Left renal cortex interstitium (tissue), 4 donors: ENCODE measurements around the gene PANK2. TPM values are rescaled to one million over a fixed set of nuclear protein-coding genes. Genes with fewer than 3 reads are reported as not detected.
"Not testable (repeated sequence)": the region's sequence is repeated elsewhere in the genome, so short reads cannot be mapped to it uniquely, and the experiment has no call there.

ENCODE experiments used
- DNase-seq, 4 donors: peaks; one replicate each; pipeline ENCODE4 v3.0.0-alpha.2; 2013; ENCODE audit warnings: low read depth in 4 of 4, low spot score in 2 of 4, missing footprints in 1 of 4
- polyA plus RNA-seq, 4 donors: library from polyadenylated mRNA; unstranded; fragments of 120-200 nt; gene quantifications; one replicate each; pipeline ENCODE4 v1.2.1, GENCODE V29; 2013; ENCODE audit not compliant: insufficient read length in 4 of 4

PANK2 gene
- polyA plus RNA-seq, 4 donors = 34.9 to 40.7 (median 35.9) TPM

DNA sequence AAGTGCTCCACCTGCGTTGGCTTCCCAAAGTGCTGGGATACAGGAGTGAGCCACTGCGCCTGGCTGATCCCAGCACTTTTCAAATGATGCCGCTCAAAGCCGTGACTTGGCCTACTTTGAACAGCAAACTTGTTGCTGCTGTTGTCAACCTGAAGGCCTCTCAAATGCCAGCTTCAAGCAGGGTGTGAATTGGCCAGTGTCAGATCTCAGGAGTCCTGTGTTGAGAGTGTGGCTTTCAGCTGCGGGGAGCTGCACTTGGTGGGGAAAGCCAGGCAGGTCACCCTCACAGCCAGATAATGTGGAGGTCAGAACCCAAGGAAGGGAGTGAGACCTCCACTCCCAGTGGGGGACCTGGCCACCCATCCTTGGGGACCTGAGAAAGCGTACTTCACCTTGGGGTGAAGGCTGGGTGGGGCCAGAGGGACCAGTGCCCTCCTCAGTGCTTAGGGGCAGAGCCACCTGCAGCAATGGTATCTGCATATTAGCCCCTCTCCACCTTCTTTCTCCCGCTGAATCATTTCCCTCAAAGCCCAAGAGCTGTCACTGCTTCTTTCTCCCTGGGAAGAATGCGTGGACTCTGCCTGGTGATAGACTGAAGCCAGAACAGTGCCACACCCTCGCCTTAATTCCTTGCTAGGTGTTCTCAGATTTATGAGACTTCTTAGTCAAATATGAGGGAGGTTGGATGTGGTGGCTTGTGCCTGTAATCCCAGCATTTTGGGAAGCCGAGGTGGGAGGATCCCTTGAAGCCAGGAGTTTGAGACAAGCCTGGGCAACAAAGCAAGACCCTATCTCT, 19.1 kb upstream of the PANK2 start:
- DNase-seq = no peak

DNA sequence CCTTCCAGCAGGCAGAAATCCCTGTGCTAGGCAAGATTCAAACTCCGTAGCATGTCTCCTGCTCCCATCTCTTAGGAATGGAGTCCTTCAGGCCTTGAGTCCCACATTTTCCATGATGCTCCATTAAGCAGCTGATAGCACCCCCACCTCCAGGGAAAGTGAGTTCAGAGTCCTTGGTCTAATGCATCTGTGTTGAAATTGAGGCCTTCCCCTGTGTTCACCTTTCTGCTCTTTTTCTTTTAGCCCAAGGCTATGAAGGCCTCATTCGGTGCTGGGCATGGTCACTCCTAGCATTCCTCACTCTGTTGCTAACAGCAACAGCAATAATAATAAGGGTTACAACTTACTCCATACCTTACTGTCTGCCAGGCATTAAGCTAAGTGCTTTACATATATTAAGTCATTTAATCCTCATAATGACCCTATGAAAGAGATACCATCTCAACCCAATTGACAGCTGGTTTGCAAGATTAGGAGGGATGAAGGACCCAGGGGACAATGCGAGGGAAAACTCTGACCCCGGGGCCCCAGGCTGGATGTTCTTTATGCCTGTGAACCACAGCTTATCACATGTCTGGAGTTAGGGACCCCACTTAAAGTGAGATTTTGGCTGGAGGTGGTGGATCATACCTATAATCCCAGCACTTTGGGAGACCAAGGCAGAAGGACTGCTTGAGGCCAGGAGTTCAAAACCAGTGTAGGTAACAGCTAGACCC, 17.5 kb upstream of the PANK2 start:
- no peak for DNase-seq

DNA sequence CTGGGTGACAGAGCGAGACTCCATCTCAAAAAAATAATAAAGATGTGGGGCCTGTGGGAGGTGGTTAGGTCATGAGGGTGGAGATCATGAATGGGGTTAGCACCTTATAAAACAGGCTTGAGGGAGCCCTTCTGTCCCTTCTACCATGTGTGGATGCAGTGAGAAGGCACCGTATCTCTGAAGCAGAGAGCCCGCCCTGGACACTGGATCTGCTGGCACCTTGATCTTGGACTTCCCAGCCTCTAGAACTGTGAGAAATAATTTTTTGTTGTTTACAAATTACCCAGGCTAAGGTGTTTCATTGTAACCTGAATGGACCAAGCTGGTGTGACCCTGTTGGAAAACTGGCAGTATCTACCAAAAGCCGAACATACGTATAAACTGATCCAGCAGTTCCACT, 15.7 kb upstream of the PANK2 start:
- DNase-seq = no peak

DNA sequence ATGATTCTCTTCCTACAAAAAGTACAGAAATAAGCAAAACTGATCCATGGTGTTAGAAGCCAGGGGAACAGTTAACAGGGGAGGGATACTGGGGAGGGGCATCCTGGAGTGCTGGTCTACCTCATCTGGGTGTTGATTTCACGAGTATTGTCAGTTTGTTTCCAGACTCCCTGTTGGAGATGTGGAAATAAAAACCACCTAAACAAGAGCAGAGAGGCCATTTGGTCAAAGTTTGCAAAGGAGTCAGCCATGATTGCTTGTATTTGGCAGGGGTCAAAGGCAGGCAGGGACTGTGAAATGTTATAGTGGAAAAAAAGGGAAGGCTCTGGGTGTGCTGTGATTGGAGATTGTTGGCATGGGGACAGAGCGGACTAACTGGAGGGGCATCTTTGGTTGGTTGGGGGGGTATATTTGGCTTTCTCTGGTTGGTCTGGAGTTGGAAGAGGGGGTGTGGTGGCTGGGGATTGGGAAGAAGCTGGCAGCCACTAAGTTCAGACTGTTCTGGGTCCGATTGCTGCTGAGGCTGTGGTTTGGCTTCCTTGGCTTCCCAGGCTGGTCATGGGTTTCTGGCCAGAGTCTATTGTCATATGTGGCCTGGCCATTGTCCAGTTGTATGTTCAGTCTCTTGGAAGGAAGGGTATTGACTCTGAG, 14.9 kb upstream of the PANK2 start:
- no peak for DNase-seq

DNA sequence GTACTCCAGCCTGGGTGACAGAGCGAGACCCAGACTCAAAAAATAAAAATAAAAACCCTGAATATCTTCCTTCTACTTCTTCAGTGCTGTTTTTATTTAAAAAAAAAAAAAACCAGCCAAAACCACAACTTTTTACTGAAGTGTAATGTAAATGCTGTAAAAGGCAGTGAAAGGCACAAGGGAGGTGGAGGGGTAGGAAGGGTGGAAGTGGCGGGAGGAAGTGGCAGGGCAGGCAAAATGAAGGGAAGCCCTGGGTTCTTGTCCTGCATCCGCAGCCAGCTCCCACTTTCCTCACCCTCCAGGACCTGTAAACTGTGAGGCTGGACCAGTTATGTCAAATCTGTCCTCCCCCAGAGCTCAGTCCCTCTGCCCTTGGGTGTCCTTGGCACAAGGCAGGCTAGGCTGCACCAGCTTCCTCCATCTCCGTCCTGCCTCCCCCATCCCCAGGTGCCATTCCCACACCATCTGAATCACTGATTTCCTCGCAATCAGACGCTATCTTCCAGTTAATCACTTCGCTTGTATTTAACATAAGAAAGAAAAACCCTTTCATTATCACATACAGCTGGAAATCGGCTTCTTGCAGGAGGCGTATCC, 13.7 kb upstream of the PANK2 start:
- DNase-seq = no peak

DNA sequence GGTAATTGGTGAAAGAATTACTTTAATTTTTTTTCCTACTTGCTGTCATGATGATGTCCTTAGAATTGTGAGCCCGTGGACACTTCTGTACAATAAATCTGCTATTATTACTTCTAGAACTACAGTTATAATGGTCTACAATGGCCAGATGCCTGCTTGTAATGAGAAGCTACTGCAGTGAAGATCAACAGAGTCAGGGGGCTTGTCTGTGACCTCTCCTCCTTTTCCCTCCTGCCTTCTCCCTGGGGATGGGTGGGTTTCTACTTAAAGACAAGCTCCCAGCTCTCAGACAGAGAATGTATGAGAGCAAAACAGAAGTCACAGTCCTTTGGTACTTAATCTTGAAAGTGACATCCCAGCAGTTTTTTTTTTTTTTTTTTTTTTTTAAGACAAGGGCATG, 13.2 kb upstream of the PANK2 start:
- peak in 1 of 4 donors; percentile 23 for DNase-seq

DNA sequence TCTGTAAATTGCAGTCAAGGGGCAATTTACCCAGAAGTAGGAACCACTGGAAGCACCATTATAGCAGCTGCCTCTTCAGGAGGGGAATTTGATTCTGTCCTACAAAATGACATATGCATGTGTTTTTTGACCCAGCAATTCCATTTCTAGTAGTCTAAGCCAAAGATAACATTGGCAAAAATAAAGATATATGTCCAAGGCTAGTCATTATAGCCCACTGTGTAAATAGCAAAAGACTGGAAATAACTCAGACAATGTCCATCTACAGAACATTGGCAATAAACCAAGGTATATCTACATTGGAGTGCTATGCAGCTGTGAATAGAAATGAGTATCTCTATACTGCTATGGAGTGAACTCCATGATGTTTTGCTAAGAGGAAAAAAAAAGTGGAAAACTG, 12.5 kb upstream of the PANK2 start:
- DNase-seq = no peak

DNA sequence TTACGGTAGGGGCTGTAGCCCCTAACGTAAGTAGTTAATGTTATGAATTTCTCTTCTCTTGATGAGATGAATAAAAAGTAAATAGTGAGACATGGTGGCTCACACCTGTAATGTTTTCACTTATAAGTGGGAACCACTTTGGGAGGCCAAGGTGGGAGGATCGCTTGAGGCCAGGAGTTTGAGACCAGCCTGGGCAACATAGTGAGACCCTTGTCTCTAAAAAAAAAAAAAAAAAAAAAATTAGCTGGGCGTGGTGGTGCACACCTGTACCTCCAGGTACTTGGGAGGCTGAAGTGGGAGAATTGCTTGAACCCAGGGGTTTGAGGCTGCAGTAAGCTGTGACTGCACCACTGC, 10.3 kb upstream of the PANK2 start:
- not testable (repeated sequence) for DNase-seq

DNA sequence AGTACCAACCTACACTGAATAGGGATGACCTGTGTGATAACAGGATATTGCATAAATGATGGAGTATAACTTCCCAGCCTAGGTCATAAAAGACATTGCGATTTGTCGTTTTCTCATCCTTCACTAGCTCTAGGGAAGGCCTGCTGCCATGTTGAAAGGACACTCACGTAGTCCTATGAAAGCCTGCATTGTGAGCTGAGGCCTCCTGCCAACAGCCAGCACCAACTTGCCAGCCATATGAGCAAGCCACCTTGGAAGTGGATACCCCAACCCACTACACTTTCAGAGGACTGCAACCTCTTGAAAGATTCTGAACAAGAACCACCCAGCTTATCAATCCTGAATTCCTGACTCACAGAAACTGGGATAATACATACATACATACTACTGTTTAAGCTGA, 3.5 kb upstream of the PANK2 start:
- no peak for DNase-seq

DNA sequence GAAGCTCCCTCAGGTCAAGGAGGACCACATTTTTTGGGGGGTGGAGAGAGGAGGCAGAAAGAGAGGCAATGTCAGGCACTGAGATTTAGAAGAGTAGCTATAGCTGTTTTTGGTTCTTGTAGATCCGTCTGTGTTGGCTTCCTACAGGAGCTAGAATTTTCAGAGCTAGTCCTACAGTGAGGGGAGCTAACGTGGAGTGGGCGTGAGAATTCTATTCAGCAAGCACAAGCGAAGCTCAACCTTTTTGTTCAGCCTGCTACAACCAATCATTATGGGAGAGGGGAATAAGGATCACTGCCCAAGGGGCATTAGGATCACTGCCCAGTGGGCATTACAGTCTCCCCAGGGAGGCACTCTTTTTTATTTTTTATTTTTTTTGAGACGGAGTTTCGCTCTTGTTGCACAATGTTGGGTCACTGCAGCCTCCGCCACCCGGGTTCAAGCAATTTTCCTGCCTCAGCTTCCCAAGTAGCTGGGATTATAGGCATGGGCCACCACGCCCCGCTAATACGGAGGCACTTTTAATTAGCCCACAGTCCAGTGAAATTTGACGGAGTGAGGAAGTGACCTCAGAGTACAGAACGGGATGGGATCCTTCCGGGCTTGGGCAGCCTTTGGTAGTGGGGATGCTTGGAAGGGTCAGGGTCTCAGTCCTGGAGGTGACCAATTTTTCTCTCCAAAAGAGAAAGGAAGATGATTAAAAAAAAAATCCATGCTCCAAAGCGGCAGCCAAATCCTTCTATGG, 1.1 kb upstream of the PANK2 start:
- DNase-seq = no peak

DNA sequence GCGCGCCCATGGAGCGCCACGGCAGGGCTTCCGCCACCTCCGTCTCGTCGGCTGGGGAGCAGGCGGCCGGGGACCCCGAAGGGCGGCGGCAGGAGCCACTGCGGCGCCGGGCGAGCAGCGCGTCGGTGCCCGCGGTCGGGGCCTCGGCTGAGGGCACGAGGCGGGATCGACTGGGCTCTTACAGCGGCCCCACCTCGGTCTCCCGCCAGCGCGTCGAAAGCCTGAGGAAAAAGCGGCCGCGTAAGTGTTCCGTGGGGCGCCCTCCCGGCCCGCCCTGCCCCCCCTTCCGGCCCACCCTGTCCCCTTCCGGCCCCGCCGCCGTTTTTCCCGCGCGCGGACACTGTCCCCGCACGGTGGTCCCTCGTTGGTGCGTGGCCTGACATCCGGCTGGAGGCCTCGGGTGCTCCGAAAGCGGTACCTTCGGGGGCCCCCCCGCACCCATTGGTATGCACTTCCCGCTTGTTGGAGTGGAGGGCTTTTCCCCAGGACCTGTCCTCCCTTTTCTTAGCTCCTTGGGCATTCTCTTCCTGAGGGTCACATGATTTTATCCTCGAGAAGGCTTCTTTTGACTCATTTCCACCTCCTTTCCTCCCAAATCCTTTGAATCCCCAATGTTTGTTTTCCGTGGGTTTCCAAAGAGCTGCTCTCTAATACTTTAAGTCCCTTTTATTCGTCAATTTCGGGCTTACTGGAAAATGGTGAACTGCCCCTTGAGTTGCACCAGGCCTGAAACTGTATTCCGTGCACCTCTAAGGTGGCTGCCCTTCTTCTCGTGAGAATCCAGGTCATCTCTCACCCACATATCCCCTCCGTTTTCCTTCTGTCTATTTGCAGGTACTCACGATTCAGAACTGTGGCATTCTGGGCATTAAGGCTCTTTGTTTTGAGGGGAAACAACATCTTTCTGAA, 556 bp downstream of the PANK2 start:
- DNase-seq = peak in 1 of 4 donors; percentile 21

DNA sequence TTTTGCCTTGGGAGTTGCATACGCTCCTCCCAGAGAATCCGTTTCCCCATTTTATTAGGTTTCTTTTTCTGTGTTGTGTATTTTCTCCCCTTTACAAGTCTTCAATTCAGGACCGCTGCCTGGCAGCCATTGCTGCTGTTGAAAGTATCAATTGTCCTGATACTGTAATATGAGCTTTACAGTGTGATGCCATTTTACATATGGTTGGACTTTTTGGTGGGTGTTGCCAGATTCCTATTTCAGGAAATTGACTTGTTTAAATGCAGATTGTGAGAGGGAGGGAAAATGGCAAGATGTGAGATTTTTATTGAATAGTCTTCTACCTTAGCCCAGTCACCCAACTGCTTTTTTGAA, 1.2 kb downstream of the PANK2 start:
- no peak for DNase-seq

DNA sequence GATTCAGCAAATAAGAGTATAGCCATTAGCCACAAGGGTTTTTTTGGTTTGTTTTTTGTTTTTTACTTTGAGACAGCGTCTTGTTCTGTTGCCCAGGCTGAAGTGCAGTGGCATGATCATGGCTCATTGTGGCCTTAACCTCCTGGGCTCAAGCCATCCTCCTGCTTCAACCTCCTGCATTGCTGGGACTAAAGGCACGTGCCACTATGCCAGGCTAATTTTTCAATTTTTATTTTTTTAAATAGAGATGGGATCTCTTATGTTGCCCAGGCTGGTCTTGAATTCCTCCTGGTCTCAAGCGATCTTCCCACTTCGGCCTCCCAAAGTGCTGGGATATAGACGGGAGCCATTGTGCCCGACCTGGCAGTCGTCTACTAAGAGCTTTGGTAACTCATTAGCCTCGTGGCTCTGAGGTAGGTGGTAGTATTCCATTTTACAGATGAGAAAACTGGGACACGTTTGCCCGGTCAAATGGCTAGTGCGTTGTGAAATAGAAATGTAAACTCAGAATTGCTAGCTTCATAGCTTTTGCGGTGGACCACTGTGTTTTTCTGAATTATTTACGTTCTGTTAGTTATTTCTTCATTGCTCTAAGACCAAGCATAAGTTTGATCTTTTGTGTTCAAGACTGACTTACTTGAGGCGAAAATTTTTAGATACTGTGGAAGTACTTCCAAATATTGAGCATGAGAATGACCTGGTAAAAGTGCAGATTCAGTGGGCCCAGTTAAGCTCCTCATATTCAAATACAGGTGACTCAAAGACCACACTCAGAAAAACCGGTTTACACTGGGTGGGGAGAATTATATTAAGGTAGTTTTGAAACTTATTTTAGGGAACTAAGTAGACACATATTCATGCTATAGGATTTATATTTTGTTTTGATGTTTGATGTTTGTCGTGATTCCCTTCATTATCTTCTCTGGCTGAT, 2.1 kb downstream of the PANK2 start:
- no peak for DNase-seq

DNA sequence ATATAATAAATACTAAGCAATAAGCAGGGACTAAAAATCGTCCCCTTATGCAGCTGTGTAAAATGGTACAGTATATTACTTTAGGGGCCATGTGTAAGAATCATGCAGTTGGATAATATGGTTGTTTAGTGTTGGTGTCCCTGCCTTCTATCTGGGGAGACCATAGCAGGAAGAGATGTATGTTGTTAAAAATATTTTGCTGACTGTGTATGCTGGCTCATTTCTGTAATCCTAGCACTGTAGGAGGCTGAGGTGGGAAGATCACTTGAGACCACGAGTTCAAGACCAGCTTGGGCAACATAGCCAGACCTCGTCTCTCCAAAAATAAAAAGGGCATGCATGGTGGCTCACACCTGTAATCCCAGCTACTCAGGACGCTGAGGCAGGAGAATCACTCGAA, 5.6 kb downstream of the PANK2 start:
- DNase-seq = no peak

DNA sequence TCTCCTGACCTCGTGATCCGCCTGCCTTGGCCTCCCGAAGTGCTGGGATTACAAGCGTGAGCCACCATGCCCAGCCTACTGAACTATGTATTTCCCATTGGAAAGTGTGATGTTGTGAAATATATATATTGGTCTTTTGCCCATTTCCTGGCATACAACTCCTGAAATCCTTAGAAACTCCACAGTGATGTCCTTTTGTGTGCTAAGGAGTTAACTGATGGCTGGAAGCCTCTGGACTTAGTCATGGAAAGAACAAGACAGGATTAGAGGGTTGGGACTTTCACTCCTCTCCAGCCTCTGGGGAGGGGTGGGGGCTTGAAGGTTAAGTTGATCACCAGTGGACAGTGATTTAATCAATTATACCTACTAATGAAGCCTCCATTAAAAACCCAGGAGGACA, 7.1 kb downstream of the PANK2 start:
- DNase-seq = no peak

DNA sequence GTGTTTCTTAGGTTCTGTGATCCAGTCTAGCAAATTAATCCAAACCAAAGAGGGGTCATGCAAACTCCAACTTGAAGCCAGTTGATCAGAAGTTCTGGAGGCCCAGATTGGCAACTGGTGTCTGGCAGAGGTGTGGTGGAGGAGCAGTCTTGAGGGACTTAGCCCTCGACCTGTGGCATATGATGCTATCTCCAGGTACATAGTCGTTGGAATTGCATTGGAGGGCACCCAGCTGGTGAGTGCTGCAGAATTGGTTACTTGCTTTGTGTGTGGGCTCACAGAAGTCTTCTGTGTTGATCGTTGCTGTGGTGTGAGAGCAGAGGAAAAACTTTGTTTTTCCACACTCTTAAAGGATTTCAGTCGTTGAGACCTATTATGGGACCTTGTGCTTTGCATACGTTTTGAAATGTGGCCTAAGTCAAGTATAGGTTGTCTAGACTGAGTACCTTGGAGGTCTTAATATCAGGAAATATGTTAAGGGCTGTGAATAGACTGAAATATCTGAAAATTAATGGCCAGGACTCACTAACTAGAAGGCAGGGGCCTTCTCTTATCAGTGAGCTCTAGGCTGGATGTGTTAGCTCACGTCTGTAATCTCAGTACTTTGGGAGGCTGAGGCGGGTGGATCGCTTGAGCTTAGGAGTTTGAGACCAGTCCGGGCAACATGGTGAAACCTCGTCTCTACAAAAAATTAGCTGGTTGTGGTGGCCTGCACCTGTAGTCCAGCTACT, 7.8 kb downstream of the PANK2 start:
- no peak for DNase-seq

DNA sequence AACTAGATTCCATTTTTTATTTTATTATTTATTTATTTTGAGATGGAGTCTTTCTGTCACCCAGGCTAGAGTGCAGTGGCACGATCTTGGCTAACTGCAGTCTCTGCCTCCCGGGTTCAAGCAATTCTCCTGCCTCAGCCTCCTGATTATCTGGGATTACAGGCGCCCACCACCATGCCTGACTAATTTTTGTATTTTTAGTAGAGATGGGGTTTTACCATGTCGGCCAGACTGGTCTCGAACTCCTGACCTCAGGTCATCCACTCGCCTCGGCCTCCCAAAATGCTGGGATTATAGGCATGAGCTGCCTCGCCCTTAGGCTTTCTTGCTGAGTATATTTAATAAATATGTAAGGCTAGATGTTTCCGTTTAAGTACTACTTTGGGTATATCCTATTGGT, 9.0 kb downstream of the PANK2 start:
- not testable (repeated sequence) for DNase-seq

DNA sequence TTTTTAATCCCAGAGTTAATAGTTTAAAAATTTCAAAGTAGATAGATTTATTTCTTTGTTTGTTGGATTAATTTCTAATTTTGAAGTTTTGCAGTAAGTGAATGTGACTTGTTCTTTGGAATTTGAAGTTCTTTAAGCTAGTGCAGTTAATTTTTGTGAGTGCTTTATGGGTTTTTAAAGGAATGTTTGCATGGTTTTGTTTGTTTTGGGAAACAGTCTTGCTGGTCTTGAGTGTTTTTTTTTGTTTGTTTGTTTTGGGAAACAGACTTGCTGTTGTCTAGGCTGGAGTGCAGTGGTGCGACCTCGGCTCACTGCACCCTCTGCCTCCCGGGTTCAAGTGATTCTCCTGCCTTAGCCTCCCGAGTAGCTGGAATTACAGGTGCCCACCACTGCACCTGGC, 9.5 kb downstream of the PANK2 start:
- no peak for DNase-seq
